Stimulated activated CD4-positive, alpha-beta T cell treated with anti-CD3 and anti-CD28 coated beads, Interleukin-12 subunit alpha, Interleukin-12 subunit beta, amount 100 ng/mL, for 24 hours (primary cell): ENCODE data around the gene CD3E.

Experiments used
- DNase-seq, 2 experiments: peaks; one replicate each; pipeline ENCODE4 v3.0.0-alpha.2; 2020; ENCODE audit warnings: low read depth in 2 of 2

Gene CD3E

DNA sequence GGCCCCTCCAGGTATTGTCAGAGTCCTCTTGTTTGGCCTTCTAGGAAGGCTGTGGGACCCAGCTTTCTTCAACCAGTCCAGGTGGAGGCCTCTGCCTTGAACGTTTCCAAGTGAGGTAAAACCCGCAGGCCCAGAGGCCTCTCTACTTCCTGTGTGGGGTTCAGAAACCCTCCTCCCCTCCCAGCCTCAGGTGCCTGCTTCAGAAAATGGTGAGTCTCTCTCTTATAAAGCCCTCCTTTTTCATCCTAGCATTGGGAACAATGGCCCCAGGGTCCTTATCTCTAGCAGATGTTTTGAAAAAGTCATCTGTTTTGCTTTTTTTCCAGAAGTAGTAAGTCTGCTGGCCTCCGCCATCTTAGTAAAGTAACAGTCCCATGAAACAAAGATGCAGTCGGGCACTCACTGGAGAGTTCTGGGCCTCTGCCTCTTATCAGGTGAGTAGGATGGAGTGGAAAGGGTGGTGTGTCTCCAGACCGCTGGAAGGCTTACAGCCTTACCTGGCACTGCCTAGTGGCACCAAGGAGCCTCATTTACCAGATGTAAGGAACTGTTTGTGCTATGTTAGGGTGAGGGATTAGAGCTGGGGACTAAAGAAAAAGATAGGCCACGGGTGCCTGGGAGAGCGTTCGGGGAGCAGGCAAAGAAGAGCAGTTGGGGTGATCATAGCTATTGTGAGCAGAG lies at the start of gene CD3E:
Gene CD3E, plus strand, starts transcription at position 163 of the 681 bp plus-strand sequence. Its CDS starts 223 bp downstream, at position 386.
- DNase-seq = peak; percentile 55 to 59

DNA sequence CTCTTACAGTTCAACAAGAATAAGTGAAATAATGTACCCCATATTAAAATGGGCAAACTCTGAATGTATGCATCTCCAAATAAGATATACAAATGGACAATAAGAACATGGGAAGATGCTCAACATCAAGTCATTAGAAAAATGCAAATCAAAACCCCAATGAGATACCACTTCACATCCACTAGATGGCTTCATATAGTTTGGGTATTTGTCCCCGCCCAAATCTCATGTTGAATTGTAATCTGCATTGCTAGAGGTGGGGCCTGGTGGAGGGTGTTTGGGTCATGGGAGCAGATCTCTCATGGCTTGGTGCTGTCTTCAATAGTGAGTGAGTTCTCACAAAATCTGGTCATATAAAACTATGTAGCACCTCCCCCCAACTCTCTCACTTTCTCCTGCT lies 46.1 kb upstream of the CD3E start:
- DNase-seq = no peak

DNA sequence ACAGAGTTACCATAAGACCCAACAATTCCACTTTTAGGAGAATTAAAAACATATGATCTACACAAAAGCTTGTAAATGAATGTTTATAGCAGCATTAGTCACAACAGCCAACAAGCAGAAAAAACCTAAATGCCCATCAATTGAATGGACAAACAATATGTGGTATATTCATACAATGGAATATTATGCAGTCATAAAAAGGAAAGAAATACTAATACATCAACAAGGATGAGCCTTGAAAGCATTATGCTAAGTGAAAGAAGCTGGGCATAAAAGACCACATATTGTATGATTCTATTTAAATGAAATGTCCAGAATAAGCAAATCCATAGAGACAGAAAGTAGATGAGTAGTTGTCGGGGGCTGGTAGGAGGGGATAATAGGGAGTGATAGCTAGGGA lies 45.4 kb upstream of the CD3E start:
- DNase-seq = no peak

DNA sequence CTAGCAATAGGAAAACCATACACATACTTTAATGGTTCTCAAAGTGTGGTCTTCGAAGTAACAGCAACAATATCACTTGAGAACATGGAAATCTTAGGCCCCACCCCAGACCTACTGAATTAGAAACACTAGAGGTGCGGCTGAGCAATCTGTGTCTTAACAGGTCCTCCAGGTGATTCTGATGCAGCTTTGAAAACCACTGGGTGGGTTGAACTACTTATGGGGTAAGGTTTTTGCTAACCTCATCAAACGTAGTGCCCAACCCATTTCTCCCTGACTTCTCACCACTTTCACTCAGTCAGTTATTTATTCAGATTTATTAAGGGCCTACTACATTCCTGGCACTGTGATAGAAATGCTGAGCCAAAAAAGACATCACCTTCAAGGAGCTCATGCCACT lies 44.2 kb upstream of the CD3E start:
- DNase-seq = no peak

DNA sequence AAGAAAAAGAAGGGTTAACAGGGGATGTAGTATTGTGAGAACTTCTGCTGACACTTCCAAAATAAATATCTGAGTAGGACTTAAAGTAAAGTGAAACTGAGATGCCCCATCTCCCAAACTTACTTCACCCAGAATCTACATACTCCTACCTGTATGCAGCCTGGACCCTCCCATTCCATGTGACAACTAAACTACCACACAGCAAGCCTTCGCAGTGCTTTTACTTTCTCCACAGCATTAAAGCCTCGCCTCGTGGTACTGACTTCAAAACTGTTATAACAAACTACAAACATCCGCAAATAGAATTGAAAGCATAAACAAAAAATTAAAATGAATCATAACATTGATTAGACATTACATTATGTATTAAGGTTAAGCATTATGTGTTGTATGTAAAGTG lies 41.4 kb upstream of the CD3E start:
- no peak for DNase-seq

DNA sequence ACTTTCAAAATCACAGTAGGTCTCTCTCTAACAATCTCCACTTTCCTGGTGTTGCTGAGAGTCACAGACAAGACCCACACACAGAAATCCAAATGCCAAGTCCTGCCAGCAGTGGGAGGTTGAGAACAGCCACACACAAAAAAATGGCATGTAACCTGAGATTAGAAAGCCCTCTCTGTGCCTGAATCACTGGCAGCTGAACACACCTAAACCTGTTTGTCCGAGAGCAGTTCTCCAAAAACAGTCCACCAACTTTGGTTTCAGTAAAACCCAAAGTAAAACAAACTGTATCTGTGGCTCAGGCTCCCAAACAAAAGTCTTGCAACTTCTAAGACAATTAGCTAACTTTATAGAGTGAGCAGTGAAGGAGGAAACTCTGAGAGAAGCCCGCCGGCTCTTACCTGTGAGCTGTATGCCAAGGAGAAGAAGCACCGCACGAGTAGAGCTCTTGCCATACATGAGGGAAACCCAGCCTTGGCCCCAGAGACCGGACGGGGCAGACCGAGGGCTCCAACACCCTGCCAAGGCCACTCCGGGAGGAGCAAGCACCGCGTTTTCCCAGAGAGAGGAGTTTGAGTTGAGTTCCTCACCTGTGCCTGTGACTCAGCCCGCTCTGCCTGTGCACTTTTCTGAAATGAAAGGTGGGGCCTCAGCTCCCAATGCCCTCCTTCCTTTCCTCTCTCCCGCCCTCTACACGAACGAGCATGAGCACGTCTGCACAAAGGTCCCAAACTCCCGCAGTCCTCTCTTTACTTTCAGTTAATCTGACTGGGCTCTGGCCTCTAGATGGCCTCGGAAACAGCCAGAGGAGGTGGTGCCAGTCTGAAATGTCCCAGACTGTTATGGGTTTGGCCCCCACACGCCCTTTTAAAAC lies 40.6 kb upstream of the CD3E start, which contains the start of gene MPZL2:
Gene MPZL2, minus strand, starts transcription at position 603 of the 874 bp plus-strand sequence. Its CDS starts 144 bp downstream, at position 459.
- no peak for DNase-seq

DNA sequence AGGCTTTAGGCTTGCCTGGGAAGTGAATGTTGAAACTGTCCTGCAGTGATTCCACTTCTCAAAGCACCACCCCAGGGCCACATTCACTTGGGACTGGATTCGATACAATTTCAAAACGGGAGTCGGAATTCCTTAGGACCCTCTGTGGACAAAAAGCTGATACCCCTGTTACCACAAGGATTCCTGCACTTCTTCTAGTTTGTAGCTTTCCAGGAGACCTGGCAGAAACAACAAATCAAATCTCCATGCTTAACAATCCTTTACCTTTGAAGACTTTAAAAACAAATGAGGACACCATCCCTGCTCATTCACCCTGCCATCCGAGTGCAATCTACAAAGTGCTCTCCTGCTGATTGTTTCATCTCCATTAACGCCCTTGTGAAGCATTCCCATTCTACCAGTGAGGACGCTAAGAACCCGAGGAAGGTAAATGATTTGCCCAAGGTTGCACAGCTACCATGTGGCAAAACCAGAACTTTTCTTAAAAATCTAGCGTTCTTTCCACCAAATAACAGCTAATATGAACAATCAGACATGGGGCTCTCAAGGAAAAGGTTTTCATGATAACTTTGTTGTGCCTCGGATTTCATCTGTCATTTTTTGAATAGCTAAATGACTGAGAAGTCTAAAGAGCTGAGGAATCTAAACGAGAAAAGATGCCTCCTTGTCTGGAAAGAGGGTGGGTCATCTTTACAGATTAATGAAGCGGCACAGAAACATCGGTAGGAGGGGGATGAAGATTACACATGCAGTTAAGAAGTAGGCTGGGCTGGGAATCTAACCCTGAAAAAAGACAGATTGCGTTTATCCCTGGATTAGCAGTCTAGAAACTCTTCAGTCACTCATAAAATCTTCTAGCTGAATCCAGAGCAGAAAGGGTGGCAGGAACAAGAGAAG lies 39.7 kb upstream of the CD3E start:
- DNase-seq = no peak

DNA sequence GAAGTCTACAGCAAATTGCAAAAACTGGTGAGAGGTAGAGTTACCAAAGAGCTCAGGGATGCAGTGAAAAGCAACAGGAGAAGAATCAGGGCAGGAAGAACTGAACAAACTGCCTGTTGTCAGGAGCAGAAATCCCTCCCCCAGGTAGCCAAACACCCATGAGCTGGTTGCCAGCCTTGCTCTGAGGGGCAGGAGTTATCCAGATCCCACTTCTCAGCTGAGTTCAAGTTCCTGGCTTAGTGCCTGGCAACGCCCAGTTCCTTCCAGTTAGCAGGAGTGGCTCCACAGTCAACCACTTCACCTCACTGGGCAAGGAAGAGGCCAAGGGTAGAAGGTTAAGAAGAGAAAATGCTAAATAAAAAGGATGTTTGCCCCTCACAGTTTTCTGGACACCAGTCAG lies 38.6 kb upstream of the CD3E start:
- no peak for DNase-seq

DNA sequence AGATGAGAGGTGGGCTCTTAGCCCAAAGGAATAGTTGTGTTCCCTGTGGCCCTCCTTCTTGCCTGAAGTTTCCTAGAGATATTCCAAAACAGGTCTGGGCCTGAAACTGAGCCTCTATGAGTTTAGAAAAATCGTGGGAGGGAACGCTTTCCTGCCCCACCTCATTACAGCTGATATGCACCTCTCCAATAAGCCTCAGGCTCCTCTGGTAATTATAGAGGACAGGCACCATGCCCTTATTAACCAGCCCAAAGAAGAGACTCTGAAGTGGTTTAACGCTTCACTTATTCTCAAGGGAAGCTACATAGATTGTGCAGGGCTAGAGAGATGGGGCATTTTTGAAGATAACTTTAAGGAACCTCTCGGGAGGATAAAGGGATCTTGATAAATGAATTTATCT lies 37.0 kb upstream of the CD3E start:
- DNase-seq = no peak

DNA sequence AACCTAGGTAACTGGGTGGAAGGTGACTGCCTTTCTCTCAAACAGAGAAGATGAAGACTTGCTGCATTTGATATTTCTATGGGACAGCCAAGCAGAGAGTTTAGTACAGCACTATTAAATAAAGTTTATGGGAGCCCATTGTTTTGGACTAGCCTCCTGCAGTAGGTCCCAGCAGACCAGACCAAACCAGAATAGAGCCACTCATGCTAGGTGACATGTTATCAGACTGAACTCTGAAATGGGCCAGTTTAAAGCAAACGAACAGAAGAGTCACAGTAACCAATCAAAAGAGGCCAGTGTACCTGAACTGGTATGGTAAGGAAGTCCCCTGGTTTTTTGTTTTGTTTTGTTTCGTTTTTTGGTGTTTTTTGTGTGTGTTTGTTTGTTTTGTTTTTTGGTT lies 32.5 kb upstream of the CD3E start:
- DNase-seq = no peak

DNA sequence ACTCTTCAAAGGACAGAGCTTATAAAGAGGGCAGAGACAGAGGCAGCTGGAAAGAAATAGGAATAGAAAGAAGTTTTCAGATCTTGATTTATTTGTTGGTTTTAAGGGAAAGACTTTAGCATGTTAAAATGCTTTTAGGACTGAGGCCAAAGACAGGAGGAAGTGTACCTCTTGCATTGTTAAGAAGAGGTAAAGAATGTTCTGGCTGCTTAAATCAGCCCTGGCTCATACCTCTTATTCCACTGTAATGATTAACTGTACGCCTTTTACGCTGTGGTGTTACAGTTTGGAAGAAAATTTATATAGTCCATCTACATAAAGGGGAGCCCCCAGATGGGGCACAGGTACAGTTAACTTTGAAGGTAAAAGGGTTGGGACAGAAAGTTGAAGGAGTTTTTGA lies 30.3 kb upstream of the CD3E start:
- DNase-seq = no peak

DNA sequence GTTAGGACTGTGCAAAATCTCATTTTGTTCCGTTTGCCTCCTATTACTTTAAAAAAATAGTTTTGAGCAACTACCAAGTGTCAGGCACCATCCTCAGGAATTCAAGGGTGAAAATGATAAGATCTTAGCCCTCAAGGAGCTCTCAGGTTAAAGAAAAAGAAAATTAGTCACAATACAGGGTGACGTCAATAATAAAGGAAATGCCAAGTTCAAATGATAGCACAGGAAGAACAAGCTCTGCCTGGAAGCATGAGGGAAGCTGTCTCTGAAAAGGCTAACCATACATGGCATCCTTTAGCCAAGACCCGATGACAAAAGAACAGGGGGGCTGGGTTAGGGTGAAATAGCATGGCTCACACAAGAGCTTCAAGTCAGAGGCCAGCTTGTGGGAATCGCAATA lies 29.4 kb upstream of the CD3E start:
- DNase-seq = no peak

DNA sequence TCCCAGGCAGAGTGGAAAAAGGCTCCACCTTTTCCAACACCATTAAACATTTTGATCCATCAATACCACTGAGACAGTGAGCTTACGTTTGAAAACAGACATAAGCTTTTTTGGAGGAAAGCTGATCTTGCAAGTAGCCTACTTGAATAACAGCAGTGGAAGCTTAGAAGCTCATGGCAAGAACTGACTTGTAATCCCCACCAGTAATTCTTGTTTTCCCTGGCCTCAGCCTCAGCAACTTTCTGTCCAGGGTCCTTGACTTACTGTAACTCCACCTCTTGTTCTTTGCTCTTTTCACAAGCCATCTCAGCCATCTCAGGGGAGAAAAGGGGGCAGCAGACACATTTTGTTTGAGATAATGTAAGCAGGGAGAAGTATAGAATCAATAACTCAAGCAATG lies 28.1 kb upstream of the CD3E start:
- DNase-seq = no peak

DNA sequence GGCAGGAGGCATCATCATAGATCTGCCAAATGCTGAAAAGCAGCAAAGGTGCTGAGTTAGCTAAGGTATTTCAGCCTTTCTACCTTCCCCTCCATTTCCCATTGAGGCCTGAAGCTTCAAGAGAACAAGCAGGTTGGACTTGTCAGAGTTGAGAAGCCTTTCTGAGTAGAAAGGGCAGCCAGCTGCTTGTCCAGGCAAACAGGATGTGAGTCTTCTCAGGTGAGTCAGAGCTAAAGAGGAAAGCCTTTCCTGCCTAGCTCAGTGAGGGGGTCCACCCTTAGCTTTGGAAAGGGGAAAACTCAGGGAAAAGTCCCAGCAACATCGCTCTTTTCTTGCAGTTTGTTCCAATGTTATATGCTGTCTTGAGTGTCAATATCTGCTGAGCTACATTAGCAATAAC lies 27.2 kb upstream of the CD3E start:
- DNase-seq = no peak

DNA sequence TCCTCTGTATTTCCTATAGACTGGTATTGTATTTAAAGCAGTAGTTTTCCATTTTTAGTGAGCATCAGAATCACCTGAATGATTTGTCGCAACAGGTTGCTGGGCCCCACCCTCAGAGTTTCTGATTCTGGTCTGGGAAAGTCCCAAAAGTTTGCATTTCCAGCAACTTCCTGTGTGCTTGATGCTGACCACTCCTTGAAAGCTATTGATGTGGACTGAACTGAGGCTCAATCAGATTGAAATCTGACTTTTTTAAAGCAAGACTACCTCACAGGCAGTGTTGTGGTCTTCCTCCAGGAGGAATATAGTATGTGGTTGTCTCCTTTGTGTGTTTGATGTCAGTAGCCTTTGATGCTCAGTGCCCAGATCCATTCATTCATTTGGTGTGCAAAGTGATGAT lies 23.2 kb upstream of the CD3E start:
- no peak for DNase-seq

DNA sequence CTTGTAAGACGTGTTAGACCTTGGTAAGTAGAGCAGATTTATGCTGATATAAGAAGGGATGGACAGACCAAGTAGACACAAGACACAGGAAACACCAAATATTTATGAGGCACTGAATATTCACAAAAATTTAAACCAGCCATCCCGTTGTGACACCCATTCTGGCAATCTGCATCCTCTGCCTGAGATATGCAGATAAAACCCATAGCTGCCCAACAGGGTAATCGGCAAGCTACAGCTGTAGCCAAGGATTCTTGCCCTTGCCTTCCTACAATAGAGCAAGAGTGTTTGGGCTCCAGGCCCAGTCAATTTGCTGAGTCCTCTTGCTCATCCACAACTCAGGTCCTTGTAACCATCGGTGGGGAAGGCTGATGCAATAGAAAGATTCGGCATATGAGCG lies 21.9 kb upstream of the CD3E start:
- DNase-seq = no peak

DNA sequence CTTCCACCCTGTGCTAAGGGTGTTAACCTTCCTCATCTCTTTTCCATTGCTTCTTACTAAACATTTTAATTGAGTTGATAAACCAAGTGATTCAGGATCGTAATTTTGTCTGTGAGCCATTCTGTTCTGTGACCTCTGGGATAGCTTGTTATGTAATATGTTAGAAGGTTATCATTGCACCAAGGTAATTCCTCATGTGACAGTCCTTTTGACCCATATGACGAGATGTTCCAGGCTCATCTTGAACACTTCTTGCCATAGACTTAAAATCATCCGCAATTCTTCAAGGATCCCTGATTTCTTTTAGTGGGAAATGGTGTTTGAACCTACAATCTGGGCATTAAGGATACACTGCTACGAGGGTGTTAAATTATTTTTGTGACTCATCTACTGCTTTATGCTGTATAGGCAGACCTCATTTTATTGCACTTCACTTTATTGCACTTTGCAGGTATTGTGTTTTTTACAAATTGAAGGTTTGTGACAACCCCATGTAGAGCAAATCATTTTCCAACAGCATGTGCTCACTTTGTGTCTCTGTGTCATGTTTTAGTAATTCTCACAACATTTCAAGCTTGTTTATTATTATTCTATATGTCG lies 21.4 kb upstream of the CD3E start:
- no peak for DNase-seq

DNA sequence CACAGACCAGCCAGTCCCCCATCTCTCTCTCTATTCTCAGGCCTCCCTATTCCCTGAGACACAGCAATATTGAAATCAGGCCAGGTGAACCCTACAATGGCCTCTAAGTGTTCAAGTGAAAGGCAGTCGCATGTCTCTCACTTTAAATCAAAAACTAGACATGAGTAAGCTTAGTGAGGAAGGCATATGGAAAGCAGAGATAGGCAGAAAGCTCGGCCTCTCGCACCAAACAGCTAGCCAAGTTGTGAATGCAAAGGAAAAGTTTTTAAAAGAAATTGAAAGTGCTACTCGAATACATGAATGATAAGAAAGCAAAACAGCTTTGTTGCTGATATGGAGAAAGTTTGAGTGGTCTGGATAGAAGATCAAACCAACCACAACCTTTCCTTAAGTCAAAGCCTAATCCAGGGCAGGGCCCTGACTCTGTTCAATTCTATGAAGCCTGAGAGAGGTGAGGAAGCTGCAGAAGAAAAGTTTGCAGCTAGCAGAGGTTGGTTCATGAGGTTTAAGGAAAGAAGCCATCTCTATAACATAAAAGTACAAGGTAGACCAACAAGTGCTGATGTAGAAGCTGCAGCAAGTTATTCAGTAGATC lies 20.7 kb upstream of the CD3E start:
- DNase-seq = no peak

DNA sequence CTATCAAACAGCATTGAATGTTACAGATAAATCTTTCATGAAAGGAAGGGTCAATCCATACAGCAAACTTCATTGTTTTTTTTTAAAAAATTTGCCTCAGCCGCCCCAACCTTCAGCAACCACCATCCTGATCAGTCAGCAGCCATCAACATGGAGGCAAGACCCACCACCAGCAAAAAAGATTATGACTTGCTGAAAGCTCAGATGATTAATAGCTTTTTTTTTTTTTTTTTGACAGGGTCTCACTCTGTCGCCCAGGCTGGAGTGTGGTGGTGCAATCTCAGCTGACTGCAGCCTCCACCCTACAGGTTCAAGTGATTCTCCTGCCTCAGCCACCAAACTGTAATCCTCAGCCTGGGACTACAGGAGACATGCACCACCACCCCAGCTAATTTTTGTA lies 18.0 kb upstream of the CD3E start:
- no peak for DNase-seq

DNA sequence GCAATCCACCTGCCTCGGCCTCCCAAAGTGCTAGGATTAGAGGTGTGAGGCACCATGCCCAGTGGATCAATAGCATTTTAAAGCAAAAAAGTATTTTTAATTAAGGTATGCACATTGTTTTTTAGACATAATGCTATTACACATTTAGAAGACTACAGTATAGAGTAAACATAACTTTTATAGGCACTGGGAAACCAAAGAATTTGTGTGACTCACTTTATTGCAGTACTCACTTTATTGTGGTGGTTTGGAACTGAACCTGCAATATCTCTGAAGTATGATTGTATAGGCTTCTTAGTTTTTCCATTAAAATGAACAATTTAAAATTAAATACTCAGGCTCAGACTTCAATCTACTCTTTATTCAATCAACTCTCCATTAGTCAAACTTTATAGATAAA lies 17.5 kb upstream of the CD3E start:
- no peak for DNase-seq

DNA sequence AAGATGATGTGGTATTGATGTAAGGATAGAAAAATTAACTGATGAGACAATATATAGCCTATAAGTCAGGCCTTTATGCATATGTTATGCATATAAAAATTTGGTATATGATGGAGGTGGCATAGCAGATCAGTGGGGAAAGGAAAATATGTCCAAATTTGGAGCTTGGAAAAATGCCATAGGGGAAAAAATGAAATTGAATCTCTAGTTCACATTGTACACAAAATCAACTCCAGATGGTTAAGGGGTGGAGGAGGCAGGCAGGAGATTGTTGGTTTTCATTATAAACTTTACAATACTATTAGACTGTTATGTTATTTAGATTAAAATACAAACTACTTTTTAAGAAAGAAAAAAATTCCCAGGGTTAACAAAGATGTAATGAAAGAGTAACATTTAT lies 15.1 kb upstream of the CD3E start:
- DNase-seq = no peak
